ENCODE results near the gene KHNYN. TPM values are rescaled to one million over a fixed set of nuclear protein-coding genes. Genes with fewer than 3 reads are reported as not detected.

Gene KHNYN
- total RNA-seq, 4 donors from 2014 or later = 66.0 to 147 (median 90.6) TPM

GRCh38 chr14:24394275-24394674 lies 35.5 kb upstream of the KHNYN start:
- intact Hi-C loops (cut with DNase I; ENCODE audit: low total_unique reads) = no loop called here
- TF ChIP-seq POLR2A (IDR thresholded peaks at IDR 0.05) (no peak), CTCF (IDR thresholded peaks at IDR 0.05) (no peak)
- H3K4me3 ChIP-seq (ENCODE audit: low read depth, poor library complexity, severe bottlenecking) = no peak overlapping the region
- 28 to 30% methylated on average over 3 of the region's 3 CpGs for WGBS, 2 donors
- no peak for DNase-seq (ENCODE audit: low spot score in 2 of 2)

GRCh38 chr14:24395609-24396582 lies 33.9 kb upstream of the KHNYN start:
- TF ChIP-seq POLR2A (IDR thresholded peaks at IDR 0.05) (no peak), CTCF (IDR thresholded peaks at IDR 0.05) (no peak)
- 43 to 46% methylated on average over 8 of the region's 8 CpGs for WGBS, 2 donors
- no peak overlapping the region for H3K4me3 ChIP-seq (ENCODE audit: low read depth, poor library complexity, severe bottlenecking)
- intact Hi-C loops (cut with DNase I; ENCODE audit: low total_unique reads) = no loop called here
- peak in 1 of 2 donors; percentile 55 for DNase-seq (ENCODE audit: low spot score in 2 of 2)

- TF ChIP-seq POLR2A (IDR thresholded peaks at IDR 0.05) (no peak), CTCF (IDR thresholded peaks at IDR 0.05) (no peak)
- H3K4me3 ChIP-seq (ENCODE audit: low read depth, poor library complexity, severe bottlenecking) = no peak overlapping the region
- WGBS, 2 donors = 29 to 57% methylated on average over 6 of the region's 6 CpGs
- DNase-seq (ENCODE audit: low spot score in 2 of 2) = no peak
- intact Hi-C loops (cut with DNase I; ENCODE audit: low total_unique reads) = no loop called here
Measured at GRCh38 chr14:24397639-24398292, 32.0 kb upstream of the KHNYN start.

DNA sequence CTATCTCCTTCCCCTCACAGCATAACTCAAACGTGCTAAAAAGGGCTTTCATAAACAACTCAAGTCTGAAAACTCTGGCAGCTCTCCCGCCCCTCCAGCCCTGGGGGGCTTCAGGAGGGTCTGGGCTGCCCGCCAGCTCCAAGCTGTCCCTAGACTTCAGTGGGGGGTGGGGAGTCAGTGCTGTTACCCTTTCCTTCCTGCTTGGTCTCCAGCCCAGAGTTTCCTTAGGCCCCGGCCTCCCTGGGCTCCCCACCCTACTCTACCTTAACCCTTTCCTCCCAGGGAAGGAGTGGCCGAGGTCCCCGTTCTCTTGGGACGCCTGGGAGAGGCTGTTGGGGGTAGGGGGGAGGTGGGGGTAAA lies 31.5 kb upstream of the KHNYN start:
- no peak for DNase-seq (ENCODE audit: low spot score in 2 of 2)
- TF ChIP-seq CTCF (IDR thresholded peaks at IDR 0.05) (no peak), POLR2A (IDR thresholded peaks at IDR 0.05) (no peak)
- H3K4me3 ChIP-seq (ENCODE audit: low read depth, poor library complexity, severe bottlenecking) = no peak overlapping the region
- WGBS, 2 donors = 15 to 16% methylated on average over 7 of the region's 7 CpGs
- intact Hi-C loops (cut with DNase I; ENCODE audit: low total_unique reads) = no loop called here

DNA sequence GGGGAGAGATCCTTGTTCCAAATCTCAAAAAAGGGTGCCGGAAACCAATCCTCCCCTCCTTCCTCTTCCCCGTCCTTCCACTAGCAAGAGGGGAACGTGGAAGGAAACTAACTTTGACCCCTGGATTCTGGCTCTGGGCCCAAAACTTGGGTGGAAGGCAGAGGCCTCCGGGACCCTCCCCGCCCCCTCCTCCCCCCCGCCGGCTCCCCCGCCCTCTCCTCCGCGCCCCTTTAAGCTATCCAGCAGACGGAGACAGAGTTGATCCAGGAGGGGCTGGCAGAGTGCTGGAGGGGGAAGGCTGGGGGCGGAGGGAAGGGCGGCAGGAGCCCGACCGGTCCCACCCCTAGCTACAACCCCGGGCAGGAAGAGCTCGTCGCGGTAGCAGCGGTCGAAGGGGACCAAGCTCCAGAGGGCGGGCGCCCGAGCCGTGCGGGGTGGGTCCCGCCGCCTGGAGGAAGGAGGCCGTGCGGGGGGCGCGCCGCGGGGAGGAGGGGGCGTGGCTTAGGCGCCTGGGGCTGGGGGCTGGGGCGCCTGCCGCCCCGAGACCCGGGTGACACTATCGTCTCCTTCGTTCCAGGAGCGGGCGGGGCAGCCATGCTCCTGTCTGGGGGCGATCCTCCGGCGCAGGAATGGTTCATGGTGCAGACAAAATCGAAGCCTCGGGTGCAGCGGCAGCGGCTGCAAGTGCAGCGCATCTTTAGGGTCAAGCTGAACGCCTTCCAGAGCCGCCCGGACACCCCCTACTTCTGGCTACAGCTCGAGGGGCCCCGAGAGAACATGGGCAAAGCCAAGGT lies 30.9 kb upstream of the KHNYN start, which contains the start of gene NYNRIN:
TSS of gene NYNRIN (plus strand) at position 351 of the 794 bp plus-strand sequence. CDS start at position 595, 244 bp downstream.
- peak within 1 kb of the TSS; percentile 40 for H3K4me3 ChIP-seq (ENCODE audit: low read depth, poor library complexity, severe bottlenecking)
- TF ChIP-seq CTCF (IDR thresholded peaks at IDR 0.05) = no peak
- no peak for TF ChIP-seq POLR2A (IDR thresholded peaks at IDR 0.05)
- intact Hi-C loops (cut with DNase I; ENCODE audit: low total_unique reads) = no loop called here
- peak in 1 of 2 donors; percentile 87 for DNase-seq (ENCODE audit: low spot score in 2 of 2)
- WGBS, 2 donors = 1 to 2% methylated on average over 42 to 46 of the region's 57 CpGs

Measured in lower leg skin (tissue), 4 donors.